Erythroblast (primary cell): ENCODE results near the gene SF3B4.

Experiments used
- GATA1 ChIP-seq: IDR thresholded peaks from 2 replicates; pipeline ENCODE4 v1.6.1; 2011; ENCODE audit warnings: low read depth, mild to moderate bottlenecking, control low read depth, low read length, moderate library complexity
- POLR2A ChIP-seq: IDR thresholded peaks from 2 replicates; pipeline ENCODE4 v1.6.1; 2011; ENCODE audit warnings: mild to moderate bottlenecking, low read length

- TF ChIP-seq POLR2A (no peak), GATA1 (no peak)
Observed at GRCh38 chr1:149881876-149882275, 45.7 kb downstream of the SF3B4 start.
